HepG2 (cell line): ENCODE data around the gene SNRNP200. TPM values are rescaled to one million over a fixed set of nuclear protein-coding genes. Genes with fewer than 3 reads are reported as not detected.

ENCODE experiments used
- ARHGAP35 ChIP-seq: sonication (generic); formaldehyde crosslinking; IDR thresholded peaks from 2 replicates; pipeline ENCODE4 v1.9.0; 2022; ENCODE audit warnings: mild to moderate bottlenecking, inconsistent platforms, moderate library complexity, missing genetic modification reagents, borderline replicate concordance
- ATF6 ChIP-seq: sonication (generic); formaldehyde crosslinking; conservative IDR thresholded peaks from 2 replicates; pipeline ENCODE4 v1.4.0; 2020; ENCODE audit warnings: missing genetic modification reagents
- DMAP1 ChIP-seq: IDR thresholded peaks from 2 replicates; pipeline ENCODE4 v1.6.1; 2016
- DNMT1 ChIP-seq: sonication (generic); formaldehyde crosslinking; IDR thresholded peaks from 2 replicates; pipeline ENCODE4 v1.5.1; 2020; ENCODE audit warnings: mild to moderate bottlenecking, missing genetic modification reagents
- EHMT2 ChIP-seq: fragments of 200-600 bp; sonication (generic); IDR thresholded peaks from 2 replicates; pipeline ENCODE4 v1.7.0; 2017; ENCODE audit warnings: antibody characterized with exemption, low read depth, low read length, borderline replicate concordance
- KDM6A ChIP-seq: IDR thresholded peaks from 2 replicates; pipeline ENCODE4 v1.6.1; 2016; ENCODE audit warnings: low read depth
- MYC ChIP-seq: sonication (generic); formaldehyde crosslinking; IDR thresholded peaks from 2 replicates; pipeline ENCODE4 v1.9.0; 2021; ENCODE audit warnings: missing genetic modification reagents, borderline replicate concordance
- NFE2L1 ChIP-seq: sonication (generic); formaldehyde crosslinking; IDR thresholded peaks from 2 replicates; pipeline ENCODE4 v1.4.0; 2020; ENCODE audit warnings: missing genetic modification reagents, mild to moderate bottlenecking, borderline replicate concordance
- POLR2G ChIP-seq: fragments of 200-400 bp; formaldehyde crosslinking; IDR thresholded peaks from 2 replicates; pipeline ENCODE4 v1.6.1; 2018; ENCODE audit warnings: mild to moderate bottlenecking, low read depth, low read length, moderate library complexity
- SMC3 ChIP-seq: IDR thresholded peaks from 2 replicates; pipeline ENCODE4 v1.6.1; 2011; ENCODE audit warnings: low read length, improper control_type of control experiment
- SYNCRIP ChIP-seq: fragments of 200-400 bp; formaldehyde crosslinking; IDR thresholded peaks from 2 replicates; pipeline ENCODE4 v1.6.1; 2018; ENCODE audit warnings: mild to moderate bottlenecking, low read depth, low read length; ENCODE audit not compliant: insufficient read depth
- USF2 ChIP-seq, 2 experiments: sonication (generic) in 1 of 2; formaldehyde crosslinking in 1 of 2; IDR thresholded peaks; 2 replicates each; pipeline versions ENCODE4 v1.5.1 to v1.6.1; 2011 to 2020; ENCODE audit warnings: borderline replicate concordance in 1 of 2, low read depth in 1 of 2, low read length in 1 of 2, mild to moderate bottlenecking in 1 of 2, missing genetic modification reagents in 1 of 2, moderate library complexity in 1 of 2
- XRCC5 ChIP-seq: fragments of 200-400 bp; formaldehyde crosslinking; optimal IDR thresholded peaks from 2 replicates; pipeline ENCODE3; 2017; ENCODE audit warnings: mild to moderate bottlenecking, low read length
- ZFYVE20 ChIP-seq: sonication (generic); formaldehyde crosslinking; IDR thresholded peaks from 2 replicates; pipeline ENCODE4 v1.8.0; 2023; ENCODE audit warnings: low read depth, mild to moderate bottlenecking, moderate library complexity, missing genetic modification reagents, borderline replicate concordance
- ZNF101 ChIP-seq: sonication (generic); formaldehyde crosslinking; IDR thresholded peaks from 2 replicates; pipeline ENCODE4 v1.4.0; 2020; ENCODE audit warnings: mild to moderate bottlenecking, low read depth, missing genetic modification reagents, borderline replicate concordance
- ZNF160 ChIP-seq: sonication (generic); formaldehyde crosslinking; IDR thresholded peaks from 2 replicates; pipeline ENCODE4 v1.8.0; 2022; ENCODE audit warnings: mild to moderate bottlenecking, inconsistent platforms, missing genetic modification reagents
- ZNF546 ChIP-seq: sonication (generic); formaldehyde crosslinking; conservative IDR thresholded peaks from 2 replicates; pipeline ENCODE4 v1.8.1; 2023; ENCODE audit warnings: mild to moderate bottlenecking, missing genetic modification reagents
- polyA plus RNA-seq, 8 experiments: library from polyadenylated mRNA; depleted of rRNA in 3 of 8; stranded (reverse) in 7 of 8; unstranded in 1 of 8; fragments of >200 nt; fragmentation: Illumina TruSeq in 4 of 8; extraction: Trizol in 4 of 8; gene quantifications; 2 replicates each; pipeline versions ENCODE4 v1.2.1 to v1.2.3, GENCODE V29; 2011 to 2016; ENCODE audit warnings: low read depth in 4 of 8, missing spikeins in 1 of 8, mixed read lengths in 1 of 8; ENCODE audit not compliant: insufficient read depth in 1 of 8
- total RNA-seq, 5 experiments: library from RNA; depleted of rRNA; stranded (reverse); fragments of >200 nt; fragmentation: Illumina TruSeq; extraction: Trizol; gene quantifications; 2 replicates each; pipeline ENCODE4 v1.2.3, GENCODE V29; 2016; ENCODE audit warnings: low read depth in 1 of 5
- TF ChIP-seq, protein P1 (sequence below): IDR thresholded peaks from 2 replicates; pipeline ENCODE4 v1.6.1; 2012; ENCODE audit warnings: inconsistent platforms
- TF ChIP-seq, protein P2 (sequence below): sonication (generic); formaldehyde crosslinking; IDR thresholded peaks from 2 replicates; pipeline ENCODE4 v1.4.0; 2020; ENCODE audit warnings: missing genetic modification reagents

SNRNP200 gene
- total and polyA plus RNA-seq, 2 of the 13 experiments (the other 11 are each of a cell fraction or from before 2014, with no cell fraction given): 99.0 to 232 TPM

- peak; percentile 98; the same call in 1 of the 2 replicates for TF ChIP-seq DNMT1 (CRISPR knock-in tag)
- TF ChIP-seq SYNCRIP: no peak
- no peak for TF ChIP-seq SMC3
- TF ChIP-seq, protein P1, sequence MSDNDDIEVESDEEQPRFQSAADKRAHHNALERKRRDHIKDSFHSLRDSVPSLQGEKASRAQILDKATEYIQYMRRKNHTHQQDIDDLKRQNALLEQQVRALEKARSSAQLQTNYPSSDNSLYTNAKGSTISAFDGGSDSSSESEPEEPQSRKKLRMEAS: peak; percentile 96
- no peak for TF ChIP-seq EHMT2
- TF ChIP-seq ZNF546 (CRISPR knock-in tag): peak; percentile 79; the same call in 1 of the 2 replicates
- TF ChIP-seq ZNF101 (CRISPR knock-in tag): peak; percentile 81; the same call in 1 of the 2 replicates
- TF ChIP-seq, protein P2, sequence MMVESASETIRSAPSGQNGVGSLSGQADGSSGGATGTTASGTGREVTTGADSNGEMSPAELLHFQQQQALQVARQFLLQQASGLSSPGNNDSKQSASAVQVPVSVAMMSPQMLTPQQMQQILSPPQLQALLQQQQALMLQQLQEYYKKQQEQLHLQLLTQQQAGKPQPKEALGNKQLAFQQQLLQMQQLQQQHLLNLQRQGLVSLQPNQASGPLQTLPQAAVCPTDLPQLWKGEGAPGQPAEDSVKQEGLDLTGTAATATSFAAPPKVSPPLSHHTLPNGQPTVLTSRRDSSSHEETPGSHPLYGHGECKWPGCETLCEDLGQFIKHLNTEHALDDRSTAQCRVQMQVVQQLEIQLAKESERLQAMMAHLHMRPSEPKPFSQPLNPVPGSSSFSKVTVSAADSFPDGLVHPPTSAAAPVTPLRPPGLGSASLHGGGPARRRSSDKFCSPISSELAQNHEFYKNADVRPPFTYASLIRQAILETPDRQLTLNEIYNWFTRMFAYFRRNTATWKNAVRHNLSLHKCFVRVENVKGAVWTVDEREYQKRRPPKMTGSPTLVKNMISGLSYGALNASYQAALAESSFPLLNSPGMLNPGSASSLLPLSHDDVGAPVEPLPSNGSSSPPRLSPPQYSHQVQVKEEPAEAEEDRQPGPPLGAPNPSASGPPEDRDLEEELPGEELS: peak; percentile 88
- peak; percentile 76 for TF ChIP-seq ATF6 (CRISPR knock-in tag)
- TF ChIP-seq ZNF160 (CRISPR knock-in tag): peak; percentile 78
- TF ChIP-seq MYC (CRISPR knock-in tag): peak; percentile 98
- no peak; the same call in 1 of the 2 replicates for TF ChIP-seq ZFYVE20 (CRISPR knock-in tag)
- TF ChIP-seq XRCC5: peak; percentile 71
- no peak for TF ChIP-seq KDM6A (CRISPR knock-in tag)
- no peak for TF ChIP-seq NFE2L1 (CRISPR knock-in tag)
- TF ChIP-seq DMAP1 (CRISPR knock-in tag): peak; percentile 98
- TF ChIP-seq POLR2G: peak; percentile 93
- peak; percentile 79 for TF ChIP-seq ARHGAP35 (CRISPR knock-in tag)
- TF ChIP-seq USF2 (IDR thresholded peaks at IDR 0.05; ENCODE audit: low read depth, low read length): no peak
- TF ChIP-seq USF2 (CRISPR knock-in tag; IDR thresholded peaks at IDR 0.05; ENCODE audit: borderline replicate concordance): peak; percentile 44; the same call in 1 of the 2 replicates
These were observed at the start of gene SNRNP200 (continued) for GRCh38 chr2:96305091-96305978.
